CD4-positive, CD25-positive, alpha-beta regulatory T cell (primary cell): ENCODE measurements around the gene MAP4. TPM values are rescaled to one million over a fixed set of nuclear protein-coding genes. Genes with fewer than 3 reads are reported as not detected.
A peak's percentile ranks its signal among the peaks of the same experiment; 100 is the strongest.

ENCODE experiments used
- ATAC-seq, 2 donors: fragments of 150-1000 bp; cut with Tn5 transposase; one replicate each; pipeline ENCODE4 v1.10.0; 2021; ENCODE audit warnings: low read depth in 2 of 2, moderate number of reproducible peaks in 2 of 2, moderate library complexity in 1 of 2
- DNase-seq, 3 donors: peaks; one replicate each; pipeline versions ENCODE4 v3.0.0 to v3.0.0-alpha.2; 2012 to 2022; ENCODE audit warnings: mixed read lengths in 1 of 3
- H3K27ac ChIP-seq: one replicate; pipeline ENCODE4 v1.7.0; 2013; ENCODE audit warnings: mild to moderate bottlenecking, low read length; ENCODE audit not compliant: insufficient read depth, poor library complexity, severe bottlenecking
- H3K27me3 ChIP-seq: one replicate; pipeline ENCODE4 v1.7.0; 2013; ENCODE audit warnings: low read length; ENCODE audit not compliant: control insufficient read depth, insufficient read depth
- H3K36me3 ChIP-seq: one replicate; pipeline ENCODE4 v1.7.0; 2013; ENCODE audit warnings: mild to moderate bottlenecking, low read length, moderate library complexity; ENCODE audit not compliant: control insufficient read depth, insufficient read depth
- H3K4me1 ChIP-seq: 2 replicates; pipeline ENCODE4 v1.7.0; 2013; ENCODE audit warnings: mild to moderate bottlenecking, low read length; ENCODE audit not compliant: insufficient read depth, control insufficient read depth, poor library complexity, severe bottlenecking
- H3K4me3 ChIP-seq: one replicate; pipeline ENCODE4 v1.7.0; 2013; ENCODE audit warnings: low read depth, mild to moderate bottlenecking, low read length, moderate library complexity
- H3K9me3 ChIP-seq, 2 experiments: 1 replicate in 1 of 2; 2 replicates in 1 of 2; pipeline ENCODE4 v1.7.0; 2013; ENCODE audit warnings: low read length in 2 of 2, mild to moderate bottlenecking in 1 of 2, moderate library complexity in 1 of 2; ENCODE audit not compliant: control insufficient read depth in 2 of 2
- H3K27ac Mint-ChIP-seq, 3 donors: one replicate each; pipeline ENCODE4 v1.8.0; 2020 to 2022; ENCODE audit warnings: mild to moderate bottlenecking in 3 of 3, mixed read lengths in 3 of 3, moderate library complexity in 2 of 3
- H3K27me3 Mint-ChIP-seq: one replicate; pipeline ENCODE4 v1.8.0; 2022; ENCODE audit warnings: mild to moderate bottlenecking, mixed read lengths
- H3K36me3 Mint-ChIP-seq: one replicate; pipeline ENCODE4 v1.8.0; 2020; ENCODE audit warnings: mixed read lengths
- H3K4me1 Mint-ChIP-seq, 4 donors: one replicate each; pipeline ENCODE4 v1.8.0; 2020 to 2022; ENCODE audit warnings: mixed read lengths in 4 of 4, mild to moderate bottlenecking in 1 of 4
- H3K4me3 Mint-ChIP-seq, 4 donors: one replicate each; pipeline ENCODE4 v1.8.0; 2020 to 2022; ENCODE audit warnings: mild to moderate bottlenecking in 4 of 4, mixed read lengths in 4 of 4, moderate library complexity in 3 of 4
- H3K9me3 Mint-ChIP-seq, 7 donors: one replicate each; pipeline ENCODE4 v1.8.0; 2020 to 2022; ENCODE audit warnings: mixed read lengths in 7 of 7, mild to moderate bottlenecking in 3 of 7, moderate library complexity in 2 of 7
- polyA plus RNA-seq, 4 donors: library from polyadenylated mRNA; unstranded; fragments of 300-500 nt; fragmentation: Illumina TruSeq; gene quantifications; one replicate each; pipeline ENCODE4 v1.2.3, GENCODE V29; 2021
- total RNA-seq: library from RNA; stranded (reverse); gene quantifications from one replicate; pipeline ENCODE4 v1.2.3, GENCODE V29; 2022

MAP4 gene
- total and polyA plus RNA-seq, 5 donors from 2014 or later: 17.0 to 123 (median 22.6) TPM

GRCh38 chr3:47868306-47868705, 147.9 kb downstream of the MAP4 start:
- H3K4me1 ChIP-seq: no peaks in the 10 kb centered on the region
- no peak overlapping the region for H3K4me3 Mint-ChIP-seq
- H3K27ac ChIP-seq: no peak overlapping the region
- H3K9me3 Mint-ChIP-seq: no peaks in the 10 kb centered on the region
- no peak overlapping the region for H3K4me3 ChIP-seq
- H3K4me1 Mint-ChIP-seq: no peaks in the 10 kb centered on the region
- H3K36me3 Mint-ChIP-seq: peaks cover 56% of the 10 kb centered on the region
- no peaks in the 10 kb centered on the region for H3K27me3 Mint-ChIP-seq
- no peaks in the 10 kb centered on the region for H3K27me3 ChIP-seq
- no peak for DNase-seq
- peaks cover 59% of the 10 kb centered on the region for H3K36me3 ChIP-seq
- no peak for ATAC-seq
- H3K27ac Mint-ChIP-seq: no peak overlapping the region
- H3K9me3 ChIP-seq: no peaks in the 10 kb centered on the region

- no peak overlapping the region for H3K4me3 ChIP-seq
- no peaks in the 10 kb centered on the region for H3K4me1 ChIP-seq
- Mint-ChIP-seq H3K27ac (peak overlapping the region in 1 of 3 donors; percentile 20), H3K27me3 (no peaks in the 10 kb centered on the region), H3K4me3 (no peak overlapping the region), H3K36me3 (peaks cover 50% of the 10 kb centered on the region), H3K9me3 (no peaks in the 10 kb centered on the region), H3K4me1 (no peaks in the 10 kb centered on the region)
- ATAC-seq (no peak), DNase-seq (no peak)
- peaks cover 58% of the 10 kb centered on the region for H3K36me3 ChIP-seq
- no peak overlapping the region for H3K27ac ChIP-seq
- no peaks in the 10 kb centered on the region for H3K9me3 ChIP-seq
- no peaks in the 10 kb centered on the region for H3K27me3 ChIP-seq
Observed at GRCh38 chr3:47867451-47868044, 148.7 kb downstream of the MAP4 start.

- no peaks in the 10 kb centered on the region for H3K4me1 Mint-ChIP-seq
- no peak for ATAC-seq
- Histone ChIP-seq H3K27me3 (no peaks in the 10 kb centered on the region), H3K4me1 (no peaks in the 10 kb centered on the region), H3K4me3 (no peak overlapping the region), H3K9me3 (no peaks in the 10 kb centered on the region), H3K27ac (no peak overlapping the region), H3K36me3 (peaks cover 38% of the 10 kb centered on the region)
- no peaks in the 10 kb centered on the region for H3K9me3 Mint-ChIP-seq
- DNase-seq: no peak
- peak overlapping the region in 2 of 3 donors; percentile 39 to 57 for H3K27ac Mint-ChIP-seq
- no peaks in the 10 kb centered on the region for H3K27me3 Mint-ChIP-seq
- H3K4me3 Mint-ChIP-seq: no peak overlapping the region
- H3K36me3 Mint-ChIP-seq: peaks cover 39% of the 10 kb centered on the region
Observed at GRCh38 chr3:47865192-47865591, 151.0 kb downstream of the MAP4 start.

- no peak overlapping the region for H3K27ac Mint-ChIP-seq
- Histone ChIP-seq H3K4me1 (no peaks in the 10 kb centered on the region), H3K4me3 (no peak overlapping the region), H3K36me3 (peaks cover 22% of the 10 kb centered on the region), H3K27me3 (no peaks in the 10 kb centered on the region), H3K27ac (no peak overlapping the region), H3K9me3 (no peaks in the 10 kb centered on the region)
- no peak for ATAC-seq
- no peaks in the 10 kb centered on the region for H3K4me1 Mint-ChIP-seq
- no peak for DNase-seq
- H3K4me3 Mint-ChIP-seq: no peak overlapping the region
- no peaks in the 10 kb centered on the region for H3K9me3 Mint-ChIP-seq
- peaks cover 31% of the 10 kb centered on the region for H3K36me3 Mint-ChIP-seq
- no peaks in the 10 kb centered on the region for H3K27me3 Mint-ChIP-seq
Observed at GRCh38 chr3:47863391-47864128, 152.7 kb downstream of the MAP4 start.

GRCh38 chr3:47859956-47860605, 156.1 kb downstream of the MAP4 start:
- H3K4me3 ChIP-seq: no peak overlapping the region
- Mint-ChIP-seq H3K9me3 (no peaks in the 10 kb centered on the region), H3K4me1 (no peaks in the 10 kb centered on the region), H3K27me3 (no peaks in the 10 kb centered on the region), H3K36me3 (peaks cover 19% of the 10 kb centered on the region), H3K4me3 (no peak overlapping the region), H3K27ac (peak overlapping the region in 2 of 3 donors; percentile 12 to 37)
- no peak for ATAC-seq
- no peak overlapping the region for H3K27ac ChIP-seq
- DNase-seq: no peak
- H3K27me3 ChIP-seq: no peaks in the 10 kb centered on the region
- peaks cover 20% of the 10 kb centered on the region for H3K36me3 ChIP-seq
- no peaks in the 10 kb centered on the region for H3K9me3 ChIP-seq
- H3K4me1 ChIP-seq: no peaks in the 10 kb centered on the region

- Histone ChIP-seq H3K27ac (no peak overlapping the region), H3K27me3 (no peaks in the 10 kb centered on the region), H3K9me3 (no peaks in the 10 kb centered on the region), H3K4me3 (no peak overlapping the region), H3K4me1 (no peaks in the 10 kb centered on the region), H3K36me3 (peaks cover 30% of the 10 kb centered on the region)
- no peak for ATAC-seq
- no peaks in the 10 kb centered on the region for H3K4me1 Mint-ChIP-seq
- no peak overlapping the region for H3K27ac Mint-ChIP-seq
- H3K4me3 Mint-ChIP-seq: no peak overlapping the region
- H3K9me3 Mint-ChIP-seq: no peaks in the 10 kb centered on the region
- peaks cover 19% of the 10 kb centered on the region for H3K36me3 Mint-ChIP-seq
- H3K27me3 Mint-ChIP-seq: no peaks in the 10 kb centered on the region
- DNase-seq: no peak
Observed at GRCh38 chr3:47857151-47857550, 159.1 kb downstream of the MAP4 start.

- no peak for ATAC-seq
- no peak for DNase-seq
- H3K4me3 Mint-ChIP-seq: no peak overlapping the region
- Histone ChIP-seq H3K4me1 (no peaks in the 10 kb centered on the region), H3K4me3 (no peak overlapping the region), H3K27me3 (no peaks in the 10 kb centered on the region), H3K27ac (no peak overlapping the region), H3K36me3 (peaks cover 30% of the 10 kb centered on the region), H3K9me3 (no peaks in the 10 kb centered on the region)
- H3K27ac Mint-ChIP-seq: no peak overlapping the region
- peaks cover 19% of the 10 kb centered on the region for H3K36me3 Mint-ChIP-seq
- no peaks in the 10 kb centered on the region for H3K9me3 Mint-ChIP-seq
- no peaks in the 10 kb centered on the region for H3K27me3 Mint-ChIP-seq
- H3K4me1 Mint-ChIP-seq: no peaks in the 10 kb centered on the region
Observed at GRCh38 chr3:47856669-47857068, 159.5 kb downstream of the MAP4 start.
